Measurements from ENCODE around the gene WDR91. TPM values are rescaled to one million over a fixed set of nuclear protein-coding genes. Genes with fewer than 3 reads are reported as not detected.
"Not testable (repeated sequence)": the region's sequence is repeated elsewhere in the genome, so short reads cannot be mapped to it uniquely, and the experiment has no call there.

Gene WDR91
- total RNA-seq, 2 donors from 2014 or later: 8.2 to 8.7 TPM

DNA sequence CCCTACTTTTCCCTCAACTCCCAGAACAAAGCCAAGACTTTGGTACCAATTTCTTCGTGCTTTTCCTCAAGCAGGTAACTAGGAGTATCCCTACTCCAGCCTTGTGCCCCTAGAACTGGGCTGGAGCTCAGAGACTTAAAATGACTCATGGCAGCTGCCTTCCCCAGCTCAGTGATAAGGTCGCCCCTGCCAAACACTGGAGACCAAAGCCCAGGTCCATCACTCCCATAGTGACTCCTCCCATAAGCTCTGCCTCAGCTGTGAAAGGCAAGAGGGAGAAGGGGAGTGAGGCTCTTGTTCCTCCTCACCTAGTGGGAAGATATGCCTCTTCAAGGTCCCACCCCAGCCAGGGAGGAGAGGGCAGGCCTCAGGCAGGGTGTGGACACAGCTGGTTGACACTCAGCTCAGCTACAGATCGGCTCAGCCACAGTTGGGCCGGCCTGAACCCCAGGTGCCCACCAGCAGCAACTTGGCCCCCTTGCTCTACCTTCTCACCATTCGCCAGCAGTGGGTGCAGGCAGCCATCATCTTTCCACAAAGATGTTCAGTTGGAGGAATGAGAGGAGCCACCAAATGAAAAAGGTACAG, 27.0 kb downstream of the WDR91 start:
- intact Hi-C loops (cut with DNase I): no loop called here
- DNase-seq: no peak
- ATAC-seq: no peak

DNA sequence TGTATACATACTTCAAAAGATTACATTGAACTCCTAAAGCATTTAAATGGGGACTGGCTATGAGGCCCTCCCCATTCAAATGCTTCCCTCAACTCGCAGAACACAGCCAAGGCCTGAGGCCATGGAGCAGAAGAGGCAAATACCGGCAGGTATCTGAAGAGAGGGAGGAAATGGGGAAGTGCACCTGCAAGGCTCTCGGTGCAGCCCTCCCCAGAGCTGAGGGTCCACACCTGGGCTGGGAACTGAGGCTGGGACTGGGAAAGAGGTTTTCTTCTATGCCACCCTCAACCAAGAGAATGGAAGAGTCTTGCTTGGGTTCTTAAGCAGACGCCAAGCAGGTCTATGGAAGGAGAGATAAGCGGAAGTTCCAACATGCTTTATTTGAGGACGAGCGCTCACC, 27.8 kb downstream of the WDR91 start:
- intact Hi-C loops (cut with DNase I): no loop called here
- no peak for ATAC-seq
- DNase-seq: no peak

DNA sequence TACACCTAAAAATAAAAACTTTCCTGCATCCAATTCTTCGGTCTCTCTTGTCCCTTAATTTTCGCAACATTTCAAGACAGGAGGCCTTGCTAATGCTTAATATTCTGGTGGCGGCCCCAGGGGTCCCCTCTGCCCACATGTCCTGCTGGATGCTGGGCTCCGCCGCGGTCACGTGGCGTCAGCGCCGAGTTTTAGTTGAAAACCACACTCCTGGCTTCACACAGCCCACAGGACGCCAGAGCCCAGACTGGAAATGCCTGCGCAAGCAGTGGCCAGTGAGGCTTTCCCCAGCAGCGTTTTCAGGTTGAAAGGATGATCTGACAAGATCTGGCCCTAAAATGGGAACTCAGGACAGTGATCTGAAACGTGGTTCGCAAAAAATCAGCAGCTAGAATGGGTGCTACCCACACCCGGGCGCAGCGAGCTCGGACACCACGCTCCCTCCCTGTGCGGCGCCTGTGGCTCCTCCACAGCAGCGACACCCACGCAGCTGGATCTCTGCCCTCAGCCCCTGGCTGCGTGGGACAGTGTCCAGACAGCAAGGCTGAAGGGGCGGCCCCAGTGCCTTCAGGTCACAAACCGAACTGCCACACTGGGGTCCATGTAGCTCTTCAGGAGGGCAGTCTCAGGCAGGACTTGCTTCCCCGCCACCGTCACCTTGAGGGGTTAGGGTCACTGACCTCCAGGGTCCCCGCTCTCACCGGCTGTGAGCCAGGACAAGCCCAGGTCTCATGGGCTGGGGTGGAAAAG, 29.2 kb downstream of the WDR91 start:
- ATAC-seq (no peak), DNase-seq (no peak)
- intact Hi-C loops (cut with DNase I): no loop called here

DNA sequence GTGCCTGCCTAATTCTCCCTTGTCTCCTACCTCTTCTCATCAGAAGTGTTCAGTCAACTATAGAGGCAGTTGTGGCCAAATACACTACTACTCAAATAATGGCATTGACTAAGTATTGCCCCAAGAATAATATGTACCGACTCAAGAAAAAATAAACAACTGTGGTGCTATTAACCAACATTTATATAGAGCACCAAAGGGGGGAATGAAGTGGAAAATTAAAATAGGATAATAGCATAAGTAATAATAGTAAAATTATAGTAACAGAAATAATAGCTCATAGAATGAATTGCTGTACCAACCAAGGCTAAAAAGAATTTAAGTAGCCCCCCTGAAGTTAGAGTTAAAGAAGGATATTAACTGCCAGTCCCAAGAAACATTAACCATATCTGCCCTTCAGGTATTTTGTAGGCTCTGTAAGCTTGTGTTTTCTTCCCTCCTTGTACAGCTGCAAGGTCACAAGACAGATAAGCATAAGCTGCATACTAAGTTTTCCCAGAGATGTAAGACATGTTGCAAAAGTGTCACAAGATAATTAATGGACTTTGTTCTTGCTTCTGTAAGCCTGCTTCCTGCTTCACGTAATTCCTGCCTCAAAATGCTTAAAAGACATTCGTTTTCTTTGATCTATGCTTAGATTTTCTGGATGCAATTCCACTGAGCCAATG, 29.9 kb downstream of the WDR91 start:
- ATAC-seq (no peak), DNase-seq (no peak)
- intact Hi-C loops (cut with DNase I): no loop called here

DNA sequence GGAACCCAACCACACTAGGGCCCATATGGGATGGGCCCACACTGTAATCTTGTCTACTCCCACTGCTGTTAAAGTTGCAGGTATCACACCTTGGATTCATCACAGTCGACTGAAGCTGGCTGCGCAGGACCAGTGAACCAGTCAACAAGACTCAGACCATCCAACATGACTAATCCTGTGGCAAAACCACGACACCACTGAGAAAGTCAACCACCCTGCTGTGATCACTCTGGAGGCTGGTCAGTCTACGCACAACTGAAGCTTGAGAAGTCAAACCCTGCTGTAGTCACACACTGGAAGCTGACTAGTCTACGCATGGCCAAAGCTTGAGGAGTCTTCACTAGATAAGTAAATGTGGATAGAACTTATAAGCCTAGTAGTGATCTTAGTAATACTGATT, 31.2 kb downstream of the WDR91 start:
- ATAC-seq: no peak

DNA sequence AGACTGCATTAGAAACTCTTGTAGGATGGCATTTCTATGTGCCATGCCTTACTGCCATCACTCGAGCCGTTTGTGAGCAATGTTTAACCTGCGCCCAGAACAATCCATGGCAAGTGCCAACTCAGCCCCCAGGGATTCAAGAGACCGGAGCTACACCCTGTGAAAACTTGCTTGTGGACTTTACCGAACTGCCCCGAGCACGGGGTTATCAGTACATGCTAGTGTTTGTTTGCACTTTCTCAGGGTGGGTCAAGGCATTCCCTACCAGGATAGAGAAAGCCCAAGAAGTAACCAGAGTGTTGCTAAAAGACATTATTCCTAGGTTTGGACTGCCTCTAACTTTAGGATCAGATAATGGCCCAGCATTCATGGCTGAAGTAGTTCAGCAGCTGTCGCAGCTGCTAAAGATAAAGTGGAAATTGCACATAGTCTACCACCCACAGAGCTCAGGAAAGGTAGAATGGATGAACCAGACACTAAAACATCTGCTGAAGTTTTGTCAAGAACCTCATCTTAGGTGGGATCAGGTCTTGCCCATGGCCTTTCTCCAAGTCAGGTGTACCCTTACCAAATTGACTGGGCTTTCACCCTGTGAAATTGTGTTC, 31.9 kb downstream of the WDR91 start:
- DNase-seq (no peak), ATAC-seq (no peak)
- intact Hi-C loops (cut with DNase I): loop anchor here in 1 of 2 donors (10.0 kb wide), 1 partner anchor 505 kb away; no protein-coding TSS in a partner anchor

More for the DNA sequence above, 31.2 kb downstream of the WDR91 start:
- no peak for DNase-seq
- intact Hi-C loops (cut with DNase I): no loop called here

DNA sequence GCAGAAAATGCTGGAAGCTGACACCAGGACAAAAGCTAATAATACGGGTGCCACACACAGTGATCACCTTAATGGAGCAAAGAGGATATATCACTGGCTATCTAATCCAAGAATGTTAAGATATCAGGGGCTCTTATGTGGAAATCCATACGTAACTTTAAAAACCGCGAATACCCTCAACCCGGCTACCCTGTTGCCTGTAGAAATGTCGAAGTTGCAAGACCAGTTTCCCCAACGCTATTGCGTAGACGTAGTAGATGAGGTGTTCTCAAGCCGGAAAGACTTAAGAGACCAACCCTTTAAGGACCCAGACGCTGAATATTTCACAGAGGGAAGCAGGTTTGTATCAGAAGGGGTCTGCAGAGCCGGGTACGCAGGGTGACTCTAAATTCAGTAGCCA, 33.0 kb downstream of the WDR91 start:
- no peak for ATAC-seq
- intact Hi-C loops (cut with DNase I): loop anchor here in 1 of 2 donors (10.0 kb wide), 1 partner anchor 504 kb away; no protein-coding TSS in a partner anchor
- no peak for DNase-seq

DNA sequence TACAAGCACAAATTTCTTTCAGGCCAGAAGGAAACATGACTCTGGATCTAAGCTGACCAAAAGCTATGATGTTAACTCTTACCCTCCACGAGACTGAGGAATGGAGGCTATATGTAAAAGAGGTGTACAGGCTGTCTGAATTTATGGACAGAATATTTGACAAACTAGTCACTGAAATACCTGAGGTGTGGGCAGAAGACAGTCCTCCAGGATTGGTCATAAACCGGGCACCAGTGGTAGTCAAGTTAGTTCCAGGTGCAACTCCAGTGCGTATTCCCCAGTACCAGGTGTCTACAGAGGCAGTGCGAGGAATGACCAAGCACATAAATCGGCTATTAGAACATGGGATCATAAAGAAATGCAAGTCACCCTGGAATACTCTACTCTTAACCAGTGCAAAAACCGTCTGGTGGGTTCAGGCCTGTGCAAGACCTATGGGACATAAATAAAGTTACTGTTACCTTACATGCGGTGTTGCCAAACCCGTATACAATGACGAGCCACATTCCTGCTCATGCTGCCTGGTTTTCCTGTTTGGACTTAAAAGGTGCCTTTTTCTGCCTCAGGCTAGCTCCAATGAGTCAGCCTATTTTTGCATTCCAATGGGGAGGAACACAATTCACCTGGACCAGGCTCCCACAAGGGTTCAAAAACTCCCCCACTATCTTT, 34.2 kb downstream of the WDR91 start:
- intact Hi-C loops (cut with DNase I): loop anchor here in 1 of 2 donors (10.0 kb wide), 1 partner anchor 502 kb away; no protein-coding TSS in a partner anchor
- ATAC-seq (no peak), DNase-seq (no peak)

DNA sequence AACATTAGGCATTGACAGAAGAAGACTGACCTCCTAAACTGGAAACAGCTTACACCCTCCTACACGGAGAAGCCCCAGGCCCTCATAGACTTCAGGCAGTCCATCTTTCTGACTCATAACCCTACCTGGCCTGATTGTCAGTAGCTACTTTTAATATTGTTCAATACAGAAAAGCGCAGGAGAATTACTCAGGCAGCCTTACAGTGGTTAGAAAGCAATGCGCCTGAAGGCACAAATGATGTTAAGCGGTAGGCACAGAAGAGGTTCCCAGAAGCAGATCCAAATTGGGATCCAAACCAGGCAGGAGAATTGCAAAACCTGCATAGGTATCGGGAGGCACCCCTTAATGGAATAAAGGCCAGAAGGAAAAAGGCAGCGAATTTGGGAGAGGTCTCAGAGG, 35.4 kb downstream of the WDR91 start:
- no peak for DNase-seq
- ATAC-seq: no peak

DNA sequence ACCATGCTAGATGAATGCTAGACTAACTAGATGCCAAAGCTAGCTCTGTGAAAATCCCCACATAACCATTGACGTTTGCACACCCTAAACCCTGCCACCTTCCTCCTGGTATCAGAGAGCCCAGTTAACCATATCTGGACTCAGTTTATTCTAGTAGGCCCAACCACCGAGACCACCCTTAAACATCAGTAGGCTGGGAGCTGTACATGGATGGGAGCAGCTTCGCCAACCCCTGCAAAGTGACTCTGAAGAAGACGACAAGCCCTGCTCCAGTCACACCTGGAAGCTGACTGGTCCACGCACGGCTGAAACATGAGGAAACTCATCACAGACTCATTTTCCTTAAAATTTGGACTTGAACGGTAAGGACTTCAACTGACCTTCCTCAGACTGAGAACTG, 36.4 kb downstream of the WDR91 start:
- no peak for ATAC-seq
- no peak for DNase-seq
- intact Hi-C loops (cut with DNase I): loop anchor here in 1 of 2 donors (10.0 kb wide), 1 partner anchor 500 kb away; no protein-coding TSS in a partner anchor

More for the DNA sequence above, 35.4 kb downstream of the WDR91 start:
- intact Hi-C loops (cut with DNase I): loop anchor here in 1 of 2 donors (10.0 kb wide), 1 partner anchor 501 kb away; no protein-coding TSS in a partner anchor

DNA sequence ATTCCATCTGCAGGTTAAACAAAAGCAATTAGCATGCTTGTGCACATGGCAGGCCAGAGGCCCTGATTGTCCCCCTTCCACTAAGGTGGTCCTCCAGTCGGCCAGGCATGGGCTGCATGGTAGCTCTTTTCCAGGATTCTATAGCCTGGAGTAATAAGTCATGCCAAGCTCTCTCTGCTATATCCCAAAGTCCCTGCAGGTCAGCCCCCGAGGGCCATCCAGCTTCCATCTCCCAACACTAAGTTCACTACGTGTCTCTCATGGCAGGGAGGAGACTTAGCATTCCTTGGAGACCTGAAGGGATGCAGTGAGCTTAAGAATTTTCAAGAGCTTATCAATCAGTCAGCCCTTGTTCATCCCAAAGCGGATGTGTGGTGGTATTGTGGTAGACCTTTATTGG, 37.4 kb downstream of the WDR91 start:
- intact Hi-C loops (cut with DNase I): loop anchor here in 1 of 2 donors (10.0 kb wide), 1 partner anchor 499 kb away; no protein-coding TSS in a partner anchor
- ATAC-seq, DNase-seq: not testable (repeated sequence)

DNA sequence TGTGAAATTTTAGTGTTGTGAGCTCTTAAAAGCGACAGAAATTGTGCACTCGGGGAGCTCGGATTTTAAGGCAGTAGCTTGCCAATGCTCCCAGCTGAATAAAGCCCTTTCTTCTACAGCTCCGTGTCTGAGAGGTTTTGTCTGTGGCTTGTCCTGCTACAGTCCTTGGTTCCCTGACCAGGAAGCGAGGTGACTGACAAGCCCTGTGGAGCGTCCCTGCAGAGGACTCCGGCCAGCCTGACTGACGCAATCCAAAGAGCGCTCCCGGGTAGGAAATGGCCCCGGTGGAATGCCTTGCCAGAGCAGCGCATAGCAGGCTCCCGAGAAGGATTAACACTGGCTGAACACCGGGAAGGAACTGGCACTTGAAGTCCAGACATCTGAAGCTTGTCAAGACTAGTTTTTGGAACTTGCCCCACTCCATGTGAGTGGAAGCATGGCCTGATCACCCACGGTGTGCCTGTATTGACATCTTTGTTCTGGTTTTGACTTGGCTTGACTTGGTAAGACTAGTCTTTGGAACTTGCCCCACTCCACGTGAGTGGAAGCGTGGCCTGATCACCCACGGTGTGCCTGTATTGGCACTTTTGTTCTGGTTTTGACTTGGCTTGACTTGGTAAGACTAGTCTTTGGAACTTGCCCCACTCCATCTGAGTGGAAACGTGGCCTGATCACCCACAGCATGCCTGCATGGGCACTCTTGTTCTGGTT, 39.6 kb downstream of the WDR91 start:
- intact Hi-C loops (cut with DNase I): loop anchor here in 1 of 2 donors (2.0 to 10.0 kb wide), 2 partner anchors 185 to 497 kb away; partner anchors contain the start of gene AGBL3
- peak; percentile 82 for DNase-seq
- ATAC-seq: peak; percentile 21 to 53

DNA sequence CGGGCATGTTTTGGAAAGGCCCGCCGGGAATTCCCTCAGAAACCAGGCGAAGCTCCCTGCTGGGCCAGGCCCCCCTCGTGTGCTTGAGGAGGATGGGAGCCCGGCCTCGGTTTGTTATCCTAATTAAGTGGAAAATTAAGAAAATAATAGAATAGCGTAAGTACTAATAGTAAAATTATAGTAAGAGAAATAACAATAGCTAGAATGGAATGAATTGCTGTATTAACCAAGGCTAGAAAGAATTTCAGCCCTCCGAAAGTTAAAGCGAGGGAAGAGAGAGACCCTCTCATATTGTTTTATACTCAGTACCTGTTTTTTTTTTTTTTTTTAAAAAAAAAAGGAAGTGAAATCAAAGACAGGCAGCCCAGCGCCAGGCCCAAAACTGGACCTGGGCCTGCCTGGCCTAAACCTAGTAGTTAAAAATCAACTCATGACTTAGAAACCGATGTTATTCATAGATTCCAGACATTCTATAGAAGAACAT, 40.3 kb downstream of the WDR91 start:
- not testable (repeated sequence) for ATAC-seq, DNase-seq
- intact Hi-C loops (cut with DNase I): loop anchor here in 1 of 2 donors (2.0 to 10.0 kb wide), 2 partner anchors 184 to 496 kb away; partner anchors contain the start of gene AGBL3

DNA sequence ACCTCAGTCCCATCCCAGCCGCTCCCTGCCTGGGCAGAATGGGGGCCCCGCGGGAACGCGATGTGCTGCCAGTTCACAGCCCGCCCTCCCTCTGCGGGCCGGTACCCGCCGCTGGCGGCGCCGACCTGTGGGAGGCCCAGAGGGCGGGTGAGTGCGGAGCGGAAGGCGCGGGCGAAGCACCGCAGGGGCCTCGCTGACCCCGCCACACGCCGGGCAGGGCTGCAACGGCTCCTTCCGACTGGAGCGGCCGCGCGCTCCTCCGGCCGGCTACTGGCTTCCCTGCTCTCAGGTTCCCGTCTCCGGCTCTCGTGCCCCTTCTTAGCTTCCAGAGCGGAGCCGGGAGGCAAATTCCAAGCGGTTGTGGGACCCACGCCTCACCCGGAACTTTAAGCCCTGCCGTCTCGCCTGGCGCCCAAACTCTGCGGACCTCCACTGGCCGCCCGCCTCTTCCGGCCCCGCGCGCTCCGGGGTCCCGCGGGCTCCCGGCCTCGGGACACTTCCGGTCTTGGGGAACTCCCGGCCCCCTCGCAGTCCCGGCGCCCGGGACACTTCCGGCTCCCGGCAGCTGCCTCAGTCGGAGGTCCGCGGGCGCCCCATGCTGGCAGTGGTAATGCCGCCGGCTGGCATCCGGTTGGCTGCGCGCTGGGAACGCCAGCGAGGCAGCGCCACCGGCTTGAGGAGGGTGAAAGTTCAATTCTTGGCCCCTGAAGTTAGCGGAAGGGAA, 40.9 kb downstream of the WDR91 start, which contains the start of gene CYREN:
CYREN (minus strand) TSS at position 434 of the 724 bp plus-strand sequence. CDS start 1,785 bp downstream, outside the sequence.
- intact Hi-C loops (cut with DNase I): loop anchor here in 1 of 2 donors (2.0 to 10.0 kb wide), 2 partner anchors 184 to 496 kb away; partner anchors contain the start of gene AGBL3
- DNase-seq (peak; percentile 97), ATAC-seq (peak; percentile 94 to 97)

DNA sequence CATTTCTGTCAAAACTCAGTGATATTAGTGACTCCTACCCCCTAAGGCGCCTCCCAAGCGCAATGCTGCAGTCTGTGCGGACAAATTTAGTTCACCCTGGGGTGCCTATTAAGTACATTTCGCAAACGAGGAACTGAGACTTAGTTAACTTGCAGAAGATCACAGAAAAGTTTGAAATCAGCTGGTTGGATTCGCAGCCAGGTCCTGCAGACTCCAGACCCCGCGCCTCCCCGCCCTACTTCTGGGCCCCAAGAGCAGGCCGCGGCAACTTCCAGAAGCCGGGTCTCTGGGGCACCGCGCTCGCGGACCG, 41.4 kb downstream of the WDR91 start:
- ATAC-seq (no peak), DNase-seq (no peak)
- intact Hi-C loops (cut with DNase I): loop anchor here (2.0 to 10.0 kb wide), 3 partner anchors 175 to 495 kb away; partner anchors contain the start of gene AGBL3 (in 1 of the 2)

DNA sequence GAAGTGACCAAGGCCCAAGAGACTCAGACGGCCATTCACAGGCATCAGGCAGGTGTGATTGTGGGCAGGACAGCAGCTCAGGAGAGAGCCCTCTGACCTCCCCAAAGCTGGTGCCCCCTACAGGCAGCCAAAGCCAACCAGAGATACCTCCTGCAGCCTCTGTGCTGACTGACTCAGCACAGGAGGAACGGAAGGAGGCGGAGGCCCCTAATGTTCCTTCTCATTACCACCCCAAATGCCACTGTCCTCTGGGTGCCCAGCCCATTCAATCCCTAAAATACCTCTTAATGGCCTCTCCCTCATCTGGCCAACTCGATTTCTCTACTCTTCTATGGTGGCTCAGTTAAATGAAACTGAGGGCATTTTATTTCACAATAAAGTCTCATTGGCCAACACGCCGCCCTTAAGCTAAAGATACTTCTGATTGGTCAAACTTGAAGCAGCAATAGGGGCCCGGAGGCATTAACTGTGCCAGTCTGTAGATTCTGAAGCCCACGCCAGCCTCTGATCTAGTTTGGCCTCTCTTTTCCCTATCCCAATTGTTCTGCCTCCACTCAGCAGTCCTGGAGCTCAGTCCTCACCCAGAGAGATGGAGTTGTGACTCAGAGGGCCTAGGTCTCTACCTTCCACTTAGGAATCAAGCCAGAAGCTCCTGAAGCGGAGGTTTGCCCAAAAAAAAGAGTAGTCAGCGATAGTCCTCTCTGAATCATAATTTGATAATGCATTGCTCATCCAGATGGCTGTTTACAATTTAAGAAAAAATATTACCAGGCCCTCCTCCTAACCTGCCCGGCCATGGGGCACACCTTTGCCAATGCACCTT, 42.0 kb downstream of the WDR91 start:
- ATAC-seq: peak in 1 of 2 donors; percentile 10
- DNase-seq: no peak
- intact Hi-C loops (cut with DNase I): loop anchor here in 1 of 2 donors (10.0 kb wide), 1 partner anchor 175 kb away; no protein-coding TSS in a partner anchor
